ENCODE measurements around the gene SP6.

Gene SP6

GRCh38 chr17:47810200-47810821, 40.7 kb downstream of the SP6 start:
- peak; percentile 41 to 51 for DNase-seq

- DNase-seq: no peak
These were observed 42.0 kb downstream of the SP6 start for GRCh38 chr17:47808830-47809480.

GRCh38 chr17:47808036-47808829, 42.7 kb downstream of the SP6 start:
- DNase-seq: no peak

GRCh38 chr17:47807421-47807820, 43.5 kb downstream of the SP6 start:
- DNase-seq: no peak

- peak in 1 of 2 donors; percentile 9 for DNase-seq
These were observed 44.1 kb downstream of the SP6 start for GRCh38 chr17:47806913-47807255.

GRCh38 chr17:47806026-47806912, 44.7 kb downstream of the SP6 start:
- peak in 1 of 2 donors; percentile 2 for DNase-seq

GRCh38 chr17:47804461-47804860, 46.5 kb downstream of the SP6 start:
- DNase-seq: no peak

- no peak for DNase-seq
These were observed 47.2 kb downstream of the SP6 start for GRCh38 chr17:47803751-47804150.

GRCh38 chr17:47803201-47803600, 47.8 kb downstream of the SP6 start:
- DNase-seq: no peak

- peak; percentile 60 to 70 for DNase-seq
These were observed 48.5 kb downstream of the SP6 start for GRCh38 chr17:47802341-47803022.

GRCh38 chr17:47801906-47802305, 49.1 kb downstream of the SP6 start:
- no peak for DNase-seq

- DNase-seq: no peak
These were observed 49.7 kb downstream of the SP6 start for GRCh38 chr17:47801176-47801765.

- no peak for DNase-seq
These were observed 50.3 kb downstream of the SP6 start for GRCh38 chr17:47800686-47801085.

- DNase-seq: no peak
These were observed 53.2 kb downstream of the SP6 start for GRCh38 chr17:47797797-47798196.

Measured in CD4-positive, alpha-beta T cell treated with Interleukin-4 for 1 hour (primary cell).